ENCODE results near the gene DCAF8.

DCAF8 gene

DNA sequence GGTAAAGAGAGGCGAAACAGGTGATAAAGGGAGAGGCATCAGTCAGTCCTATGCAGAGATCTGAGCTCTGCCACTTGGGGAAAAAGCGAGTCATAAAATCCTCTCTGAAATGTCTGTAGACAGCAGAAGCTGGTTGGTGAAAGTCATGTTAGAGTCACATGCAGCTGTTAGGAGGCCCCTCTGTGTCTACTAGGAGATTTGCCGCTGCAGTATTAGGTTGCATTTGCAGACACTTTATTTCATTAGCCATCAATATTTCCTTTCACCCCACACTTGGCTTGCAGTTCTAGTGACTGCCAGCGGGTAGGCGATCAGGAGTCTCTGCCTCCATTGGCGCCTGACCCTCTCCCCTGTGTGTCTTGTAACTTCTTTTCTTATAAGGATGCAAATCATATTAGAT, 94.8 kb downstream of the DCAF8 start:
- DNase-seq: no peak

DNA sequence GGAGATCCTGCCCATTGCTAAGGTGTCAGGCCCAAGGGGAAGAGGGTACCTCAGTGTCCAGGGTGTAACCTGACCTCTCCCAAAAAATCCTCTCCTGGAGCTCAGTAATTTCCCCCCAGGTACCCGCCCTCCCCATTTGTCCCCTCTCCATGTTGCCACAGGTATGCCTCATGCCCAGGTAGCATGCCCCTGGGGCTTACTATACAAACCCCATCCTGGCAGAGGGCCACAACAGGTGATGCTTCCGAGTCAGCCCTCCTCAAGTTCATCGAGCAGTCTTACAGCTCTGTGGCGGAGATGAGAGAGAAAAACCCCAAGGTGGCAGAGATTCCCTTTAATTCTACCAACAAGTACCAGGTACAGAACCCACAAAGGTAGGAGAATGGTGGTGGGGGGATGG, 95.3 kb downstream of the DCAF8 start:
- no peak for DNase-seq

DNA sequence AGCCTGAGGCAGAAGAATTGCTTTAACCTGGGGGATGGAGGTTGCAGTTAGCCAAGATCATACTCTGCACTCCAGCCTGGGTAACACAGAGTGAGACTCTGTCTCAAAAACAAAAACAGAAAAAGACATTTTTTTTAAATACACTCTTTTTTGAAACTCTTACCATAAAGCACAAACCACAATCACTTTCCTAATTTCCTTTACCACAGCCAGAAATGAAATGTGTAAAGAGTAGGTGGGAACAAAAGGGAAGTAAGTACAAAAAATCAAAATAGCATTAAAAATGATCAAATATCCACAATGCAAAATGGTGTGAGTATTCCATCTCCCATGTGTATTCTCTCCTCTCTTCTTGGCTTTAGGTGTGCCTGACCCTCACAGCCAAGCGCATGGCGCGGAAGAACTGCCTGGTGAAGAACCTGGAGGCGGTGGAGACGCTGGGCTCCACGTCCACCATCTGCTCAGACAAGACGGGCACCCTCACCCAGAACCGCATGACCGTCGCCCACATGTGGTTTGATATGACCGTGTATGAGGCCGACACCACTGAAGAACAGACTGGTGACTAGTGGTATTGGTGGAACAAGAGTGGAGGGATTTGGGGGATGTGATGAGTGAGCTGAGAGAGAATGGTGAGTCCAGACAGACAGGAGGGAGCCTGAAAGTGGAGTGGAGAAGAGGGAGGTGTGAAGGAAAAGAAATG, 96.0 kb downstream of the DCAF8 start:
- DNase-seq: no peak
